HG03442 (cell line): ENCODE data around the gene IFT22.
"Not testable (repeated sequence)": the region's sequence is repeated elsewhere in the genome, so short reads cannot be mapped to it uniquely, and the experiment has no call there.

ENCODE experiments used
- ATAC-seq: cut with Tn5 transposase; IDR thresholded peaks from one replicate; pipeline ENCODE4 v1.9.1; 2021; ENCODE audit warnings: mild to moderate bottlenecking, moderate library complexity; ENCODE audit not compliant: unreplicated experiment

The IFT22 gene

GRCh38 chr7:101321491-101322401, at the start of gene IFT22:
TSS of gene IFT22 (minus strand) at chr7:101321812. CDS start at chr7:101321709, 103 bp downstream.
- ATAC-seq, result peak; percentile 90

- no peak for ATAC-seq
These were observed 49.2 kb upstream of the IFT22 start for GRCh38 chr7:101370836-101371235.

- ATAC-seq, result no peak
These were observed 47.0 kb upstream of the IFT22 start for GRCh38 chr7:101368422-101369165.

- ATAC-seq, result no peak
These were observed 46.1 kb upstream of the IFT22 start for GRCh38 chr7:101367676-101368075.

GRCh38 chr7:101365956-101366355, 44.3 kb upstream of the IFT22 start:
- ATAC-seq, result no peak

- ATAC-seq, result peak; percentile 50
These were observed 42.2 kb upstream of the IFT22 start for GRCh38 chr7:101363734-101364374.

GRCh38 chr7:101363196-101363733, 41.7 kb upstream of the IFT22 start:
- ATAC-seq, result no peak

GRCh38 chr7:101362334-101363195, 41.0 kb upstream of the IFT22 start, which contains the start of gene COL26A1:
TSS of gene COL26A1 (plus strand) at chr7:101362875. CDS start at chr7:101363033, 158 bp downstream.
- no peak for ATAC-seq

GRCh38 chr7:101357433-101357832, 35.8 kb upstream of the IFT22 start:
- ATAC-seq, result no peak

GRCh38 chr7:101352920-101353308, 31.3 kb upstream of the IFT22 start:
- ATAC-seq, result no peak

- not testable (repeated sequence) for ATAC-seq
These were observed 27.7 kb upstream of the IFT22 start for GRCh38 chr7:101349300-101349699.

- not testable (repeated sequence) for ATAC-seq
These were observed 26.9 kb upstream of the IFT22 start for GRCh38 chr7:101348456-101349067.

- ATAC-seq, result no peak
These were observed 25.9 kb upstream of the IFT22 start for GRCh38 chr7:101347477-101347876.

- no peak for ATAC-seq
These were observed 21.3 kb upstream of the IFT22 start for GRCh38 chr7:101342892-101343291.

GRCh38 chr7:101340379-101340778, 18.8 kb upstream of the IFT22 start:
- no peak for ATAC-seq

GRCh38 chr7:101333912-101334311, 12.3 kb upstream of the IFT22 start:
- no peak for ATAC-seq

GRCh38 chr7:101332026-101332425, 10.4 kb upstream of the IFT22 start:
- no peak for ATAC-seq

- ATAC-seq, result no peak
These were observed 8.4 kb upstream of the IFT22 start for GRCh38 chr7:101330011-101330484.

- ATAC-seq, result no peak
These were observed 6.5 kb upstream of the IFT22 start for GRCh38 chr7:101328159-101328558.
